Heart left ventricle (tissue), 13 donors: ENCODE measurements around the gene PDE1A.

ENCODE experiments used
- POLR2A ChIP-seq, 2 donors: fragments of 450-650 bp; IDR thresholded peaks; one replicate each; pipeline ENCODE4 v1.6.1; 2017; ENCODE audit warnings: antibody characterized with exemption in 2 of 2, mild to moderate bottlenecking in 2 of 2, moderate library complexity in 2 of 2
- TF ChIP-seq, protein P1 (sequence below), 12 donors: fragments of 200-600 bp; sonication (generic) in 4 of 12; IDR thresholded peaks; one replicate each; pipeline versions ENCODE4 v1.5.0 to v1.8.0; 2018 to 2022; ENCODE audit warnings: antibody characterized with exemption in 12 of 12, mild to moderate bottlenecking in 5 of 12
- donor health status: ischemic (EF 13 %, LVEDD 7.1; RV severe dilation, severe dysfunction).
- donor health status: DM: no; HTN: yes; CAD: no.
- donor health status: DM: no; HTN: no; CAD: no.
- donor health status: ischemic (EF 25% LVEDD 6.9; RV normal size, moderate dysfunction).
- donor health status: ischemic (EF 25% LVEDD 5.7; RV mildly dilated, moderate dysfunction).
- donor health status: ischemic (EF 35%, LVEDD 5.7; RV mildly dilated, moderate dysfunction).
- donor health status: nonischemic (EF 11% LVEDD 7.7; RV severe dilation, severe dysfunction).
- donor health status: DM: yes; HTN: yes; CAD: no.
- donor health status: PGD.
- donor health status: ischemic (EF 29% LVEDD 5.4; RV normal size, mild dysfunction).
- donor health status: nonischemic (EF 23%, LVEDD 6.1; RV moderate dilation, normal function).

DNA sequence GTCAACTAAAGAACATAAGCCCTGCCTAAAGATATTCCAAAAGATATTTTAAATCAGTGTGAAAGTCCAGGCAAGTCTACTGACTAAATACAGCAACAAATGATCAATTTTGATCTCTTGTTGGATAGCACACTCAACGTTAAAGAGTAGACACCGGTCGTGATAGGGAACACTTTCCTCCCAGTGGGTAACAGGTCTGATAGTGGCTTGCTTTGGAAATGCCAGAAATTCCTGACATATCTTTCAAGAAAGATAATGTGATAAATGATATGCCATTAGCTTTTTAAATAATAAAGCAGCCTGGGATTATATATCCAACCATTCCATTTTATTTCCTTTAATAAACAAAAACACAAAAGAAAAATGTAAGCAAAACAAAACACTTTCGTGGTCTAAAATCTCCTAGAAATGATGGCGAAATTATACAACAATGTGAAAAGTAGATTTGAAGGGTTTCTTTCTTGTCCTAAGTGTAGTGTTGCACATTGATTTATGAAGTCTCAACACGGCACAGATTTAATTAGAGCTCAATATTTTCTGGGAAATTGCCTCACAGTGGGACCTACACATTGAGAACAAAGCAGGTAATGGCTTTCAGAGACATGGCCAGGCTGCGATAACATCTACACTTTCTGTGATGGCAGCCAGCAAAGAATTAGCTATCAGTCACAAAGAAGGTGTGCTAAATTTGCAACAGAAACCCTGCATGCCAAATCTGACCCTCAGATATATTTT, 282.6 kb downstream of the PDE1A start:
- TF ChIP-seq, protein P1, sequence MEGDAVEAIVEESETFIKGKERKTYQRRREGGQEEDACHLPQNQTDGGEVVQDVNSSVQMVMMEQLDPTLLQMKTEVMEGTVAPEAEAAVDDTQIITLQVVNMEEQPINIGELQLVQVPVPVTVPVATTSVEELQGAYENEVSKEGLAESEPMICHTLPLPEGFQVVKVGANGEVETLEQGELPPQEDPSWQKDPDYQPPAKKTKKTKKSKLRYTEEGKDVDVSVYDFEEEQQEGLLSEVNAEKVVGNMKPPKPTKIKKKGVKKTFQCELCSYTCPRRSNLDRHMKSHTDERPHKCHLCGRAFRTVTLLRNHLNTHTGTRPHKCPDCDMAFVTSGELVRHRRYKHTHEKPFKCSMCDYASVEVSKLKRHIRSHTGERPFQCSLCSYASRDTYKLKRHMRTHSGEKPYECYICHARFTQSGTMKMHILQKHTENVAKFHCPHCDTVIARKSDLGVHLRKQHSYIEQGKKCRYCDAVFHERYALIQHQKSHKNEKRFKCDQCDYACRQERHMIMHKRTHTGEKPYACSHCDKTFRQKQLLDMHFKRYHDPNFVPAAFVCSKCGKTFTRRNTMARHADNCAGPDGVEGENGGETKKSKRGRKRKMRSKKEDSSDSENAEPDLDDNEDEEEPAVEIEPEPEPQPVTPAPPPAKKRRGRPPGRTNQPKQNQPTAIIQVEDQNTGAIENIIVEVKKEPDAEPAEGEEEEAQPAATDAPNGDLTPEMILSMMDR (IDR thresholded peaks at IDR 0.05): no peak
- TF ChIP-seq POLR2A (IDR thresholded peaks at IDR 0.05): no peak
